ENCODE data around the gene ASB7. TPM values are rescaled to one million over a fixed set of nuclear protein-coding genes. Genes with fewer than 3 reads are reported as not detected.
"Not testable (repeated sequence)": the region's sequence is repeated elsewhere in the genome, so short reads cannot be mapped to it uniquely, and the experiment has no call there.

ASB7 gene
- total and polyA plus RNA-seq, 8 donors: 10.8 to 14.6 (median 13.2) TPM

DNA sequence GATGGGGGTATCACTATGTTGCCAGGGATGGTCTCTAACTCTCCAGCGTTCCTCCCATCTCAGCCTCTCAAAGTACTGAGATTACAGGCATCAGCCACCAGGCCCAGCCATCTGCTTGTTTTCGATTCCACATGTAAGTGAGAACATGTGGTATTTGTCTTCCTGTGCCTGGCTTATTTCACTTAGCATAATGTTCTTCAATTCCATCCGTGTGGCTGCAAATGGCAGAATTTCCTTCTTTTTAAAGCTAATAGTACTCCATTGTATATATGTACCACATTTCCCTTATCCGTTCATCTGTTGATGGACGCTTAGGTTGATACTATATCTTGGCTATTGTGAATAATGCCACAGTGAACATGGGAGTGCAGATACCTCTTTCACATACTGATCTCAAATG lies 70.6 kb downstream of the ASB7 start:
- TF ChIP-seq, protein P1, sequence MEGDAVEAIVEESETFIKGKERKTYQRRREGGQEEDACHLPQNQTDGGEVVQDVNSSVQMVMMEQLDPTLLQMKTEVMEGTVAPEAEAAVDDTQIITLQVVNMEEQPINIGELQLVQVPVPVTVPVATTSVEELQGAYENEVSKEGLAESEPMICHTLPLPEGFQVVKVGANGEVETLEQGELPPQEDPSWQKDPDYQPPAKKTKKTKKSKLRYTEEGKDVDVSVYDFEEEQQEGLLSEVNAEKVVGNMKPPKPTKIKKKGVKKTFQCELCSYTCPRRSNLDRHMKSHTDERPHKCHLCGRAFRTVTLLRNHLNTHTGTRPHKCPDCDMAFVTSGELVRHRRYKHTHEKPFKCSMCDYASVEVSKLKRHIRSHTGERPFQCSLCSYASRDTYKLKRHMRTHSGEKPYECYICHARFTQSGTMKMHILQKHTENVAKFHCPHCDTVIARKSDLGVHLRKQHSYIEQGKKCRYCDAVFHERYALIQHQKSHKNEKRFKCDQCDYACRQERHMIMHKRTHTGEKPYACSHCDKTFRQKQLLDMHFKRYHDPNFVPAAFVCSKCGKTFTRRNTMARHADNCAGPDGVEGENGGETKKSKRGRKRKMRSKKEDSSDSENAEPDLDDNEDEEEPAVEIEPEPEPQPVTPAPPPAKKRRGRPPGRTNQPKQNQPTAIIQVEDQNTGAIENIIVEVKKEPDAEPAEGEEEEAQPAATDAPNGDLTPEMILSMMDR (IDR thresholded peaks at IDR 0.05): no peak
- Histone ChIP-seq H3K4me1 (no peaks in the 10 kb centered on the region), H3K36me3 (no peaks in the 10 kb centered on the region), H3K4me3 (no peak overlapping the region), H3K27me3 (no peaks in the 10 kb centered on the region), H3K9me3 (no peaks in the 10 kb centered on the region), H3K27ac (no peak overlapping the region)
- DNase-seq (no peak), ATAC-seq (no peak)
- intact Hi-C loops (cut with DNase I): no loop called here

DNA sequence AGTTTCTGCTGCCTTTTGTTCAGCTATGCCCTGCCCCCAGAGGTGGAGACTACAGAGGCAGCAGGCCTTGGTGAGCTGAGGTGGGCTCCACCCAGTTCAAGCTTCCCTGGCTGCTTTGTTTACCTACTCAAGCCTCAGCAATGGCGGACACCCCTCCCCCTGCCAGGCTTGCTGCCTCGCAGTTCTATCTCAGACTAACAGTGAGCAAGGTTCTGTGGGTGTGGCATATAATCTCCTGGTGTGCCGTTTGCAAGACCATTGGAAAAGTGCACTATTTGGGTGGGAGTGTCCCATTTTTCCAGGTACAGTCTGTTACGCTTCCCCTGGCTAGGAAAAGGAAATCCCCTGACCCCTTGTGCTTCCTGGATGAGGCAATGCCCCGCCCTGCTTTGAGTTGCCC lies 76.8 kb downstream of the ASB7 start:
- H3K4me1 ChIP-seq; DNase-seq; H3K4me3 ChIP-seq; H3K27ac ChIP-seq; H3K9me3 ChIP-seq; H3K36me3 ChIP-seq; intact Hi-C loops (cut with DNase I); ATAC-seq; H3K27me3 ChIP-seq: not testable (repeated sequence)

- H3K9me3 ChIP-seq: peaks cover 0 to 3% of the 10 kb centered on the region in 2 donors
- H3K27ac ChIP-seq: no peak overlapping the region
- DNase-seq (no peak), ATAC-seq (no peak)
- no peak overlapping the region for H3K4me3 ChIP-seq
- intact Hi-C loops (cut with DNase I): no loop called here
- no peaks in the 10 kb centered on the region for H3K36me3 ChIP-seq
- no peaks in the 10 kb centered on the region for H3K4me1 ChIP-seq
- H3K27me3 ChIP-seq: no peaks in the 10 kb centered on the region
- TF ChIP-seq, protein P1 (IDR thresholded peaks at IDR 0.05): no peak
Measured at GRCh38 chr15:100680726-100681125, 78.3 kb downstream of the ASB7 start.

GRCh38 chr15:100681335-100681746 lies 79.0 kb downstream of the ASB7 start:
- no peaks in the 10 kb centered on the region for H3K27me3 ChIP-seq
- H3K4me3 ChIP-seq: no peak overlapping the region
- peaks cover 0 to 3% of the 10 kb centered on the region in 2 donors for H3K9me3 ChIP-seq
- DNase-seq (no peak), ATAC-seq (no peak)
- TF ChIP-seq, protein P1 (IDR thresholded peaks at IDR 0.05): no peak
- H3K36me3 ChIP-seq: no peaks in the 10 kb centered on the region
- H3K4me1 ChIP-seq: no peaks in the 10 kb centered on the region
- intact Hi-C loops (cut with DNase I): no loop called here
- no peak overlapping the region for H3K27ac ChIP-seq

DNA sequence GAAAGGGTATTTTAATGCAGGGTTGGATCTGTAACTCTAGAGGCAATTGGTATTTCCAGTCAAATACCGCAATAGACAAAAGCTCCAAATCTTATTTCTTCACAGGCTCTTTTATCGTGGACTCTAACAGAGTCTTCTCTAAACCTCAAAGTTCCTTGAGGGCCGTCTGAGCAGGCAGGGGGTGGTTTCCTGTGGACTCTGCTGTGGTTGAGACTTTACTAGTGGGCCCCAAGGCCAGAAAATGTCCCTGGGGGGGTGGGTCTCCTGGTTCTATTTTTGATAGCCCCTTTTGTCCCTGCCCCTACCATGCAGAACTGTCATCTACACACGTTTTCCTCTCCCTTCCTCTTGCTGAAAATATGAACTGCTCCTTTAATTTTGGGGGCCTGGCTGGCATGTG lies 80.1 kb downstream of the ASB7 start:
- ATAC-seq: no peak
- Histone ChIP-seq H3K27me3 (no peaks in the 10 kb centered on the region), H3K4me3 (no peak overlapping the region), H3K9me3 (peaks cover 0 to 3% of the 10 kb centered on the region in 2 donors), H3K27ac (no peak overlapping the region), H3K36me3 (no peaks in the 10 kb centered on the region), H3K4me1 (no peaks in the 10 kb centered on the region)
- intact Hi-C loops (cut with DNase I): no loop called here
- TF ChIP-seq, protein P1 (IDR thresholded peaks at IDR 0.05): no peak
- no peak for DNase-seq

- DNase-seq (no peak), ATAC-seq (no peak)
- intact Hi-C loops (cut with DNase I): no loop called here
- peaks cover 0 to 3% of the 10 kb centered on the region in 2 donors for H3K9me3 ChIP-seq
- no peaks in the 10 kb centered on the region for H3K4me1 ChIP-seq
- H3K4me3 ChIP-seq: no peak overlapping the region
- H3K27me3 ChIP-seq: no peaks in the 10 kb centered on the region
- TF ChIP-seq, protein P1 (IDR thresholded peaks at IDR 0.05): no peak
- no peak overlapping the region for H3K27ac ChIP-seq
- H3K36me3 ChIP-seq: no peaks in the 10 kb centered on the region
Measured at GRCh38 chr15:100683434-100683833, 81.0 kb downstream of the ASB7 start.

Measured in left lung (tissue), 10 donors.